ENCODE results near the gene XPO4. TPM values are rescaled to one million over a fixed set of nuclear protein-coding genes. Genes with fewer than 3 reads are reported as not detected.
A peak's percentile ranks its signal among the peaks of the same experiment; 100 is the strongest.
"Not testable (repeated sequence)": the region's sequence is repeated elsewhere in the genome, so short reads cannot be mapped to it uniquely, and the experiment has no call there.

XPO4 gene
- 10 to 100 TPM; 15.0 to 23.2 (median 17.6) TPM for total RNA-seq

DNA sequence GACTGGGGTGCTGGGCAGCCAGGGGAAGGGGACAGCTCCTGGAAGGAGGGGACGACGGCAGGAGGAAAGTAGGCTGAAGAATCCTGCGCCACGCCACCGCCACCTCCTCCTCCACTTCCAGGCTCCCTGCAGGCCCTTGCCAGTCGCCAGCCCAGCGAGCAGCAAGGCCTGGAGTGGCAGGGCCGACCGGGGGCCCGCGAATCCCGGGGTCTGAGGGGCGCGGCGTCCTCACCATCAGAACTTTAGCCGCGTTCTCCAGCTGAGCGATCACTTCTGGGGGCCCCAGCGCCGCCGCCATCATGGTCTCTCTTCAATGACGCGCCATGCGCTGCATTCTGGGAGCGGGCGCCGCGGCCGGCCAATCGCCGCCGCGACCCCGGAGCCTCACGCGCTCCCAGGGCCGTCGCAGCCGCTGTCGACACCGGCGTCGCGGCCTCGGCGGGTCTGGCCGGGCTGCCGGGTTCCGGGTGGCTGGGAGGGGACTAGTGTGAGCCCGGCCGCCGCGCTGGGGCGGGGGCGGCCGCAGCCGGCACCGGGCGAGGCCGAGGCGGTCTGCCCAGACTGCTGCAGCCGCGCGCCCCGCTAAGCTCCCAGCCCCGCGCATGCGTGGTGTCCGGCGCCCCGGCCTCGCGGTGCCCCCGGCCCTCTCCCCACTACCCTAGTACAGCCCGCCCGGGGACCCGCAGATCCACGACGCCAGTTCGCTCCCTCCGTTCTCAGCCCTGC lies at the start of gene XPO4:
XPO4 (minus strand) TSS at position 309 of the 726 bp plus-strand sequence; CDS start at position 301, 8 bp downstream.
- H3K27me3 ChIP-seq, result no peaks in the 10 kb centered on the region
- peak within 1 kb of the TSS; percentile 70 for H3K4me3 ChIP-seq
- peak; percentile 82 to 87 for DNase-seq (ENCODE audit: low spot score in 2 of 2)
- WGBS, result 0% methylated on average over 28 of the region's 81 CpGs
- H3K27ac ChIP-seq, result peak within 1 kb of the TSS; percentile 91
- TF ChIP-seq POLR2A (IDR thresholded peaks at IDR 0.05) (peak in 1 of 2 donors; percentile 63), EP300 (IDR thresholded peaks at IDR 0.05) (no peak), POLR2AphosphoS5 (IDR thresholded peaks at IDR 0.05) (peak in 1 of 3 donors; percentile 18)
- TF ChIP-seq, protein P1, sequence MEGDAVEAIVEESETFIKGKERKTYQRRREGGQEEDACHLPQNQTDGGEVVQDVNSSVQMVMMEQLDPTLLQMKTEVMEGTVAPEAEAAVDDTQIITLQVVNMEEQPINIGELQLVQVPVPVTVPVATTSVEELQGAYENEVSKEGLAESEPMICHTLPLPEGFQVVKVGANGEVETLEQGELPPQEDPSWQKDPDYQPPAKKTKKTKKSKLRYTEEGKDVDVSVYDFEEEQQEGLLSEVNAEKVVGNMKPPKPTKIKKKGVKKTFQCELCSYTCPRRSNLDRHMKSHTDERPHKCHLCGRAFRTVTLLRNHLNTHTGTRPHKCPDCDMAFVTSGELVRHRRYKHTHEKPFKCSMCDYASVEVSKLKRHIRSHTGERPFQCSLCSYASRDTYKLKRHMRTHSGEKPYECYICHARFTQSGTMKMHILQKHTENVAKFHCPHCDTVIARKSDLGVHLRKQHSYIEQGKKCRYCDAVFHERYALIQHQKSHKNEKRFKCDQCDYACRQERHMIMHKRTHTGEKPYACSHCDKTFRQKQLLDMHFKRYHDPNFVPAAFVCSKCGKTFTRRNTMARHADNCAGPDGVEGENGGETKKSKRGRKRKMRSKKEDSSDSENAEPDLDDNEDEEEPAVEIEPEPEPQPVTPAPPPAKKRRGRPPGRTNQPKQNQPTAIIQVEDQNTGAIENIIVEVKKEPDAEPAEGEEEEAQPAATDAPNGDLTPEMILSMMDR (IDR thresholded peaks at IDR 0.05), result no peak
- peaks cover 3% of the 10 kb centered on the region for H3K36me3 ChIP-seq
- no peaks in the 10 kb centered on the region for H3K9me3 ChIP-seq
- H3K4me1 ChIP-seq, result peaks cover 12% of the 10 kb centered on the region

DNA sequence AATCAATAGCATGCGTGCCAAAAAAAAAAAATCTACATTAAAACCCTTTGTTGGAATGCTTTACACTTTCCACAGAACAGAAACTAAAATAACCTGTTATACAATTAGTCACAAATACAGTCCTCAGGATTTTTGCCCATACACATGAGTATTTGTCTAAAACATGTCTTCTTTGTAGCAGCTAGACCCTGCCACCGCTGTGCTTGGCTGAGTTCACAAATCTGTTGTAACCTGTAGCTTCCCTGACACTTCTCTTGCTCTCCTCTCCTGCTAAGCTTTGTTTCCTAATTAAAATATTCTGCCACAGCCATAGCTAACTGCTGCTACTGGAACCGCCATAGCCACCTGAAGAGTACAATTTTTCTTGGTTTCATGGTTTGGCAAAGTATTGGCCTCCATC lies 45.5 kb upstream of the XPO4 start:
- 54% methylated on average over 3 of the region's 3 CpGs for WGBS

DNA sequence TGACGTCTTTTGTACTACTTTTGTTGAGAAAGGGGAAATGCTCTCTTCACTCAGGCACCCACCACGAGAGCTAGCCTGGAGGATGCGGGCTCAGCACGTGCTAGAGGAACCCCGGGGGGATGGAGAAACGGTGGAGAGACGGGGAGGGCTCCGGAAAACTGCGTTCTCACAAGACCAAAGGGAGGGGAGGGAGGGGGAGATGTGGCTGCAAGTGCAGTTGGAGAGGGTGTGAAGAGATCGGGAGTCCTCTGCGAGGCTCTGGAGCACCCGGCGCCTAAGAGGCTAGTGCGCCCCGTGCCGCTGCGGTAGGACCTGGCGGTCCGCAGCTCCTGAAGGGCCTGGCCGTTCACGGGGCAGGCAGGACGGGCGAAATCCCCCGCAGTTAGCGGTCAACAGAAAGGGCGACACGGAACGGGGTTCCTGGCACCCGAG lies 43.4 kb upstream of the XPO4 start:
- TF ChIP-seq EP300 (IDR thresholded peaks at IDR 0.05) (no peak), POLR2A (IDR thresholded peaks at IDR 0.05) (no peak), POLR2AphosphoS5 (IDR thresholded peaks at IDR 0.05) (no peak)
- TF ChIP-seq, protein P1 (IDR thresholded peaks at IDR 0.05), result no peak
- no peaks in the 10 kb centered on the region for H3K36me3 ChIP-seq
- no peak for DNase-seq (ENCODE audit: low spot score in 2 of 2)
- H3K4me1 ChIP-seq, result peaks cover 14% of the 10 kb centered on the region
- no peaks in the 10 kb centered on the region for H3K9me3 ChIP-seq
- WGBS, result 18% methylated on average over 23 of the region's 29 CpGs
- peaks cover 4% of the 10 kb centered on the region for H3K27me3 ChIP-seq
- H3K27ac ChIP-seq, result no peak overlapping the region
- peak overlapping the region; percentile 15 for H3K4me3 ChIP-seq

More for the DNA sequence above, 45.5 kb upstream of the XPO4 start:
- not testable (repeated sequence) for H3K9me3 ChIP-seq, H3K27ac ChIP-seq, H3K4me3 ChIP-seq, H3K36me3 ChIP-seq, H3K27me3 ChIP-seq
- DNase-seq (ENCODE audit: low spot score in 2 of 2), result peak in 1 of 2 donors; percentile 52
- H3K4me1 ChIP-seq, result peaks cover 13% of the 10 kb centered on the region

DNA sequence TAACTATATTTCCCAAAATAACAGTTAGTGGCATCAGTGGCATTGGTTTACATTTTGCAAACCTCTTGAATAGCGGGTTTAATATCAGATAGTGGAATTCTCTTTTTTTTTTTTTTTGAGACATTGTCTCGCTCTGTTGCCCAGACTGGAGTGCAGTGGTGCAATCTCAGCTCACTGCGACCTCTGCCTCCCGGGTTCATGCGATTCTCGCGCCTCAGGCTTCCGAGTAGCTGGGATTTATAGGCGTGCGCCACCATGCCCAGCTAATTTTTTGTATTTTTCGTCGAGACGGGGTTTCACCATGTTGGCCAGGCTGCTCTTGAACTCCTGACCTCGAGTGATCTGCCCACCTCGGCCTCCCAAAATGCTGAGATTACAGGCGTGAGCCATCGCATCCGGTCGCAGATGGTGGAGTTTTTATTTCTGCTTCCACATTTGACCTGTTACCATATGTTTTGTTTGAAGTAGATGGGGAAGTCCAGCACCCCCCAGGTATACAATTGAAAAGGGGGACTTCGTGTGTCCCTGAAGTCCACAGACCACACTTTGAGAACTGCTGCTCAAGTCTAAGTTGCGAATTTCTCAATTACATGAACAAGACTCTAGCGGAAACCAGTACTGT lies 40.5 kb upstream of the XPO4 start:
- peaks cover 17% of the 10 kb centered on the region for H3K4me1 ChIP-seq
- WGBS, result 69% methylated on average over 22 of the region's 22 CpGs

DNA sequence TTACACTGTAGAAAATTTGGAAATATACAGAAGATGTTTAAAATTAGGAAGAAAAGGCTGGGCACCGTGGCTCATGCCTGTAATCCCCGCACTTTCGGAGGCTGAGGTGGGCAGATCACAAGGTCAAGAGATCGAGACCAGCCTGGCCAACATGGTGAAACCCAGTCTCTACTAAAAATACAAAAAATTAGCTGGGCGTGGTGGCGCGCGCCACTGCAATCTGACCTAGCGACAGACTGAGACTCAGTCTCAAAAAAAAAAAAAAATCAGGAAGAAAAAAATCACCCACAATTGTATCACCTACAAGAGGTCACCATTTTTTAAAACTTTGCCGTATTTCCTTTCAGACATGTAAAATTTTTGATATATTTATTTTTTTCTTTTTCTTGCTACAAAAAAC lies 38.0 kb upstream of the XPO4 start:
- WGBS, result 92% methylated on average over 10 of the region's 10 CpGs
- not testable (repeated sequence) for H3K27me3 ChIP-seq; H3K9me3 ChIP-seq; H3K4me3 ChIP-seq; H3K36me3 ChIP-seq; DNase-seq (ENCODE audit: low spot score in 2 of 2)
- peaks cover 12% of the 10 kb centered on the region for H3K4me1 ChIP-seq
- peak overlapping the region; percentile 80 for H3K27ac ChIP-seq

More for the DNA sequence above, 40.5 kb upstream of the XPO4 start:
- Histone ChIP-seq H3K9me3 (no peaks in the 10 kb centered on the region), H3K4me3 (peak overlapping the region; percentile 4), H3K36me3 (no peaks in the 10 kb centered on the region), H3K27me3 (peaks cover 4% of the 10 kb centered on the region), H3K27ac (peak overlapping the region; percentile 7)
- TF ChIP-seq, protein P1 (IDR thresholded peaks at IDR 0.05), result no peak
- TF ChIP-seq EP300 (IDR thresholded peaks at IDR 0.05) (no peak), POLR2AphosphoS5 (IDR thresholded peaks at IDR 0.05) (no peak)
- no peak for DNase-seq (ENCODE audit: low spot score in 2 of 2)

DNA sequence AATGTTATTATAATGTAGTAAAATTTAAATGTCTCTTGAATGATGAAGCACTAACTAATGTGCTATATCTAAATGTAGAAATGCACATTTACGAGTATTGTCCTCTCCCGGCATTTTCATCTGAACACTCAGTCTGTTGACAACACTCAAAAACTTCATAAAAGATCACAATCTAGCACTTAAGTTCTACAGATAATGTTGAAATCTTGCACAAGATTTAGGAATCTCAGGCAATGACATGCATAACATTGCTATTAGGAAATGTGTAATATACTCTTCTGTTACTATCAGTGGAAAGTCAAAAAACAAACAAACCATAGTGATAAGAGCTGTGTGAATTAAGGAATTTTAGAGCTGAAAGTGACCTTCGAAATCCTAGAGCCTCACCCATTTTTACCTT lies 37.5 kb upstream of the XPO4 start:
- Histone ChIP-seq H3K27ac (peak overlapping the region; percentile 80), H3K36me3 (no peaks in the 10 kb centered on the region), H3K4me1 (peaks cover 12% of the 10 kb centered on the region), H3K4me3 (no peak overlapping the region), H3K9me3 (no peaks in the 10 kb centered on the region), H3K27me3 (no peaks in the 10 kb centered on the region)
- DNase-seq (ENCODE audit: low spot score in 2 of 2), result no peak
- TF ChIP-seq EP300 (IDR thresholded peaks at IDR 0.05) (no peak), POLR2AphosphoS5 (IDR thresholded peaks at IDR 0.05) (no peak), POLR2A (IDR thresholded peaks at IDR 0.05) (no peak)
- TF ChIP-seq, protein P1 (IDR thresholded peaks at IDR 0.05), result no peak
- WGBS, result 53% methylated on average over 3 of the region's 3 CpGs

Data from suprapubic skin (tissue), 4 donors.